ENCODE measurements around the gene CD74.

CD74 gene

GRCh38 chr5:150358261-150359095, 54.2 kb downstream of the CD74 start:
- DNase-seq (ENCODE audit: low spot score) = no peak

- DNase-seq (ENCODE audit: low spot score) = peak; percentile 97
Observed at GRCh38 chr5:150357326-150358260, 55.1 kb downstream of the CD74 start, which contains the start of gene TCOF1. TCOF1 (plus strand) TSS chr5:150357697; CDS start chr5:150357747, 50 bp downstream.

- DNase-seq (ENCODE audit: low spot score) = no peak
Observed at GRCh38 chr5:150356575-150357294, 56.0 kb downstream of the CD74 start.

GRCh38 chr5:150355791-150356190, 56.9 kb downstream of the CD74 start:
- DNase-seq (ENCODE audit: low spot score) = no peak

- no peak for DNase-seq (ENCODE audit: low spot score)
Observed at GRCh38 chr5:150353032-150353675, 59.6 kb downstream of the CD74 start.

- no peak for DNase-seq (ENCODE audit: low spot score)
Observed at GRCh38 chr5:150352244-150353031, 60.3 kb downstream of the CD74 start.

Measured in Ammon's horn (tissue), 1 donor.